ENCODE measurements around the gene PRIM1. TPM values are rescaled to one million over a fixed set of nuclear protein-coding genes. Genes with fewer than 3 reads are reported as not detected.

Gene PRIM1
- total and polyA plus RNA-seq, 2 of the 8 experiments (the other 6 are each of a cell fraction or from before 2014, with no cell fraction given): 52.4 to 61.9 TPM

Other genes starting within 250 kb of the PRIM1 start
- 25.5 and 31.3 TPM in 2 replicates for gene RBMS2, start 230.5 kb downstream of the PRIM1 start, total RNA-seq (2021; fragmentation: NEBNext Ultra II Directional; extraction: Animal tissue kit (Norgen Biotek cat#: 25700))
- 9.6 TPM in 2 replicates for gene RBMS2, start 230.5 kb downstream of the PRIM1 start, polyA plus RNA-seq (2011; rRNA removed)
- gene BAZ2A, start 122.0 kb downstream of the PRIM1 start, total RNA-seq (2021; fragmentation: NEBNext Ultra II Directional; extraction: Animal tissue kit (Norgen Biotek cat#: 25700)): 110 TPM in 2 replicates
- 52.0 and 70.9 TPM in 2 replicates for gene BAZ2A, start 122.0 kb downstream of the PRIM1 start, polyA plus RNA-seq (2011; rRNA removed)
- 900 and 930 TPM in 2 replicates for gene ATP5F1B, start 106.3 kb downstream of the PRIM1 start, total RNA-seq (2021; fragmentation: NEBNext Ultra II Directional; extraction: Animal tissue kit (Norgen Biotek cat#: 25700))
- 1,127 and 1,522 TPM in 2 replicates for gene ATP5F1B, start 106.3 kb downstream of the PRIM1 start, polyA plus RNA-seq (2011; rRNA removed)
- gene PTGES3, start 64.0 kb downstream of the PRIM1 start, total RNA-seq (2021; fragmentation: NEBNext Ultra II Directional; extraction: Animal tissue kit (Norgen Biotek cat#: 25700)): 453 and 464 TPM in 2 replicates
- gene PTGES3, start 64.0 kb downstream of the PRIM1 start, polyA plus RNA-seq (2011; rRNA removed): 62.2 and 111 TPM in 2 replicates
- gene NACA, start 27.0 kb downstream of the PRIM1 start, total RNA-seq (2021; fragmentation: NEBNext Ultra II Directional; extraction: Animal tissue kit (Norgen Biotek cat#: 25700)): 1,027 and 1,063 TPM in 2 replicates
- gene NACA, start 27.0 kb downstream of the PRIM1 start, polyA plus RNA-seq (2011; rRNA removed): 225 and 511 TPM in 2 replicates
- 4.2 and 4.9 TPM in 2 replicates for gene HSD17B6, start 11.0 kb upstream of the PRIM1 start, total RNA-seq (2021; fragmentation: NEBNext Ultra II Directional; extraction: Animal tissue kit (Norgen Biotek cat#: 25700))
- gene HSD17B6, start 11.0 kb upstream of the PRIM1 start, polyA plus RNA-seq (2011; rRNA removed): 2.2 and 4.1 TPM in 2 replicates
- gene SDR9C7, start 182.1 kb upstream of the PRIM1 start, total RNA-seq (2021; fragmentation: NEBNext Ultra II Directional; extraction: Animal tissue kit (Norgen Biotek cat#: 25700)): not detected in 2 replicates
- gene SDR9C7, start 182.1 kb upstream of the PRIM1 start, polyA plus RNA-seq (2011; rRNA removed): 0.11 TPM in 1 of 2 replicates, not detected in the other
- 0.30 and 0.46 TPM in 2 replicates for gene RDH16, start 205.3 kb upstream of the PRIM1 start, total RNA-seq (2021; fragmentation: NEBNext Ultra II Directional; extraction: Animal tissue kit (Norgen Biotek cat#: 25700))
- gene RDH16, start 205.3 kb upstream of the PRIM1 start, polyA plus RNA-seq (2011; rRNA removed): 0.79 and 0.93 TPM in 2 replicates